Fibroblast of the aortic adventitia (primary cell): Measurements from ENCODE around the gene HVCN1. TPM values are rescaled to one million over a fixed set of nuclear protein-coding genes. Genes with fewer than 3 reads are reported as not detected.
"Not testable (repeated sequence)": the region's sequence is repeated elsewhere in the genome, so short reads cannot be mapped to it uniquely, and the experiment has no call there.

ENCODE experiments used
- DNase-seq: peaks from one replicate; pipeline ENCODE4 v3.0.0-alpha.2; 2010; ENCODE audit warnings: low read depth
- H3K4me3 ChIP-seq: 2 replicates; pipeline ENCODE4 v1.5.1; 2011; ENCODE audit warnings: low read depth, mild to moderate bottlenecking, control low read depth, low read length, moderate library complexity
- CTCF ChIP-seq: IDR thresholded peaks from 2 replicates; pipeline ENCODE4 v1.5.1; 2011; ENCODE audit warnings: mild to moderate bottlenecking, low read length, control low read depth, inconsistent platforms; ENCODE audit not compliant: insufficient read depth
- total RNA-seq: library from RNA; depleted of rRNA; stranded (reverse); fragments of >200 nt; gene quantifications from 2 replicates; pipeline ENCODE4 v1.2.3, GENCODE V29; 2012; ENCODE audit warnings: low replicate concordance

The HVCN1 gene
- total RNA-seq = 0.74 and 2.6 TPM in 2 replicates

DNA sequence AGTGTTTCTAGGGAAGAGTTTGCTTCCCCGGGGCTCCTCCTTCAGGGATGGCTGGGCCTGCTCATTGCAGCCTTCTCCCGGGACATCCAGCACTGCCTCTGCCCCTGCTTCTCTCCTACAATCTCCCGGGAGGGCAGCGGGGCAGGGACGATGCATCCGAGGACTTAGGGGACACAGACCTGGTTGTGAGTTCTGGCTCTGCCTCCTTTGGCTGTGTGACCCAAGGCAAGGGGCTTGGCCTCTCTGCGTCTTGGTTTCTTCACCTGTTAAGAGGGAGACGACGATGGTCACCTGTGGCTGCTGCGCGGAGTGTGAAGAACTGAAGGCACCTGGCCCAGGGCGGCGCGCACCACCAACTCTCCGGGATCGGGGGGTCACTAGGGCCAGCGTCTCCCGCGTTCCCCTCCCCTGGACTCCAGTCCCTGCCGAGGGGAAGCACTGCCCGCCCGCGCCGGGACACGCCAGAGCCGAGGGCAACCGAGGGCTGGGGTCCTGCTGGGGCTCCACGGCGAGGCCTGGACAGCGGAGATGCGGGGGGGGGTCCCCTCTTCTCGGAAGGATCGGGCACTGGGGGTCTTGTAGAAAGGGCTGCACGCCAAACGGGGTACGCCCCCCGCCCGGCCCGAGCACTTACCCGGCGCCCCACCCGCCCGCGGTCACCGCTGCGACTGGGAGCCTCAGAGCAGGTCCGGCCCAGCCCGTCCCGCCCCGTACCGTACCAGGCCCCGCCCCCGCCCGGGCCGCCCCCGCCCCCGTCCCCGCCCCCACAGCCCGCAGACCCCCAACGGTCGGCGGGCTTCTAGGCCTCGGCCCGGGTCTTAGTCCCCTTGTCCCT is at the start of gene HVCN1:
Gene HVCN1 (minus strand): TSS at position 670 of the 835 bp plus-strand sequence. CDS start 5,870 bp downstream, outside the sequence.
- TF ChIP-seq CTCF = no peak
- DNase-seq = no peak
- H3K4me3 ChIP-seq = peak within 1 kb of the TSS; percentile 59

DNA sequence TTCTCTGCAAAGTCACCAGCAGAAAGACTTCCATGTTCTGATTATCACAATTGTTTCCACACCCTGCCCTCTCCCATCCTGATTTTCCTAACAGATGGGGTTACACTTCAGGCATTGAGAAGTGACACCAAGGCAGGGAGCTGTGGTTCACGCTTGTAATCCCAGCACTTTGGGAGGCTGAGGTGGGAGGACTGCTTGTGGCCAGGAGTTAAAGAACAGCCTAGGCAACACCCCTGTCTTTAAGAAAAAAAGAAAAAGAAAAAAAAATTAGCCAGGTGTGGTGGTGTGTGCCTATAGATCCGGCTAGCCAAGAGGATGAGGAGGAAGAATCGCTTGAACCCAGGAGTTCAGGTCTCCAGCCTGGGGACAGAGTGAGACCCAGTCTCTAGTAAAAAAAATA is 48.6 kb upstream of the HVCN1 start:
- no peak for TF ChIP-seq CTCF
- no peak for DNase-seq
- no peak overlapping the region for H3K4me3 ChIP-seq

- H3K4me3 ChIP-seq, DNase-seq: not testable (repeated sequence)
These were observed 48.1 kb upstream of the HVCN1 start for GRCh38 chr12:110737016-110737415.

DNA sequence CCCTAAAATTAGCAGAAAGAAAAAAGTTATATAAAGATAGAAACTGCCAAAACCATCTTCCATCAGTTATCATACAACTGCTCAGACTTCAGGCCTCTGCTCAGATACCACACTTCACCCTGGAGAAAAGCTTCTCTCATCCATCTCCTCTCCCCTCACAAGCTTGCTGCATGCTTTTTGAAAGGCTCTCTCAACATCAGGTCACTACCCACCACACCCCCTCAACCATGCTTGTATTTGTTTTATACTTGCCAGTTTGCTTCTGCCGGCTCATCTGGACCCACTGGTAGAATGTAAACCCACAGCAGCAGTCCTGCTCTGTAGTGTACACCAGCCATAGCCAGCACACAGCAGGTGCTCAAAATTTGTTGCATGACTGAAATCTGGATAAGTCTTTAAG is 45.0 kb upstream of the HVCN1 start:
- no peak for DNase-seq
- TF ChIP-seq CTCF = no peak
- no peak overlapping the region for H3K4me3 ChIP-seq

GRCh38 chr12:110733089-110733715 is 44.3 kb upstream of the HVCN1 start:
- no peak overlapping the region for H3K4me3 ChIP-seq
- TF ChIP-seq CTCF = no peak
- DNase-seq = peak; percentile 77

DNA sequence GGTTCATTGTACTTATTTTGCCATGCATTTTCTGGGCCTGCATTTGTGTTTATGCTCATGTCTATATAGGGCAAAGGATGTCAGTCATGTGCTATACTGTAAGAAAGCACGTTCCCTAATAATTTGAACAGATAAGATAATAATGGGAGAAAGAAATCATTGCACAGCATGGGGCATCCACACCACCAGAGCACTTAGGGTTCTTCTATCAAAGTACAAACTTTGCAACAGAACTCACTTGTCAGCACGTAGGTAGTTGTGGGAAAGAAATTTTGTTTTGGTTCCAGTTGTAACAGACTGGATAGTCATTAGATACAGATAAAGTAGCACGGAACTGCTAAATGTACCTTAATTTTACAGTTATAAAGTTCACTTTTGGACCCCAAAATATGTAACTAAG is 43.7 kb upstream of the HVCN1 start:
- no peak for DNase-seq
- no peak overlapping the region for H3K4me3 ChIP-seq
- no peak for TF ChIP-seq CTCF

DNA sequence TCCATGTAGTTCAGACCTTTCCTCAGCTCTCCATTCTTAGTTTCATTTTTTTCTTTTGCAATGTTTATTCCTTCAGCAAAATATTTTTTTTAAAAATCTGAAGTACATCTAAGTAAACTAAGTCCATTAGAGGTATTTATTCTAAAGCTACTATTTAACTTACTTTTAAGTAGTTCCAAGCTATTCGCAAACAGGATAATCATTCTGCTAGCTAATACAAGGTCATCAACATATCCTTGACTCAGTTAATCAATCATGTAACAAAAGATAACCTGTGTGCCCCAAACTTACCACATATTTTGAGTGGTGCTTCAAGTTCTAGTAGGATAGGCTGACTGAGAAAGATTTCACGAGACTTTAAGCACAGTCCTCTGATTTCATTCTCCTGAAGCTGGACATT is 42.6 kb upstream of the HVCN1 start:
- DNase-seq = no peak
- H3K4me3 ChIP-seq = no peak overlapping the region
- TF ChIP-seq CTCF = no peak
